ENCODE results near the gene LIFR. TPM values are rescaled to one million over a fixed set of nuclear protein-coding genes. Genes with fewer than 3 reads are reported as not detected.

LIFR gene
- total RNA-seq, 1 donor from 2014 or later = 8.9 TPM

DNA sequence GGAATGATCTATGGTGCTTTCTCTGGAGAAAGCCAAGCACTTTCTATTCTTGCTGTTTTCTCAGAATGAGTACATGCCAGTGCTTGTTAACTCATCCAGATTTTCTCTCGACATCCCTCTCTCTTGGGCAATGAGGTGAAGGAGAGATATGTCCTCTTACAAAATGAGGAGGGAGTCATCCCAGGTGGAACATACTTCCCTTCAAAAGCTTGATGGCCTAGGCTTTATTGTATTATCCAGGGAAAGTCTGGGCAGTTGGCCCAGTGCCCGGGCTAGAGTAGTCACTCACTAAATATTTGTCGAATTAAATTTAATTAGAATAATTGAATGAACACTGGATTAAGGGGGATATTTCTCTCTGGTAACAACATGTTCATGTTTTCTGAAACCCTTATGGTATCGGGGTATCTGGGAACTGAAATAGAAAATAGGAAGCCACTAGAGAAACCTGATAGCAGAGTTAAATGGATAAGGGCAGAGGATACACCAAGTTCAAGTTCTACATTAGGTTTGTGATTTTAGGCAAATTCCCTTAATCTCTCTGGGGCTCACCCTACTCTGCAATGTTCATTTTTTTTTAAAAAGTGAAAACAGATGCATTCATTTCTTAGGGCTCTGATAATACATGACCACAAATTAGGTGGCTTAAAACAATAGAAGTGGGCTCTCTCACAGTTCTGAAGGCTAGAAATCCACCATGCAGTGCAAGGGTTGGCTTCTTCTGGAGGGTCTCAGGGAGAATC lies 99.6 kb downstream of the LIFR start:
- H3K27ac Mint-ChIP-seq (ENCODE audit: unreplicated experiment) = no peak overlapping the region

GRCh38 chr5:38455796-38456330 lies 100.6 kb downstream of the LIFR start:
- TF ChIP-seq, protein P1, sequence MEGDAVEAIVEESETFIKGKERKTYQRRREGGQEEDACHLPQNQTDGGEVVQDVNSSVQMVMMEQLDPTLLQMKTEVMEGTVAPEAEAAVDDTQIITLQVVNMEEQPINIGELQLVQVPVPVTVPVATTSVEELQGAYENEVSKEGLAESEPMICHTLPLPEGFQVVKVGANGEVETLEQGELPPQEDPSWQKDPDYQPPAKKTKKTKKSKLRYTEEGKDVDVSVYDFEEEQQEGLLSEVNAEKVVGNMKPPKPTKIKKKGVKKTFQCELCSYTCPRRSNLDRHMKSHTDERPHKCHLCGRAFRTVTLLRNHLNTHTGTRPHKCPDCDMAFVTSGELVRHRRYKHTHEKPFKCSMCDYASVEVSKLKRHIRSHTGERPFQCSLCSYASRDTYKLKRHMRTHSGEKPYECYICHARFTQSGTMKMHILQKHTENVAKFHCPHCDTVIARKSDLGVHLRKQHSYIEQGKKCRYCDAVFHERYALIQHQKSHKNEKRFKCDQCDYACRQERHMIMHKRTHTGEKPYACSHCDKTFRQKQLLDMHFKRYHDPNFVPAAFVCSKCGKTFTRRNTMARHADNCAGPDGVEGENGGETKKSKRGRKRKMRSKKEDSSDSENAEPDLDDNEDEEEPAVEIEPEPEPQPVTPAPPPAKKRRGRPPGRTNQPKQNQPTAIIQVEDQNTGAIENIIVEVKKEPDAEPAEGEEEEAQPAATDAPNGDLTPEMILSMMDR (IDR thresholded peaks at IDR 0.05) = no peak
- H3K4me1 Mint-ChIP-seq (ENCODE audit: unreplicated experiment) = no peaks in the 10 kb centered on the region
- no peak overlapping the region for H3K4me3 Mint-ChIP-seq (ENCODE audit: unreplicated experiment)

More for the DNA sequence above, 99.6 kb downstream of the LIFR start:
- Mint-ChIP-seq H3K4me1 (ENCODE audit: unreplicated experiment) (no peaks in the 10 kb centered on the region), H3K9me3 (ENCODE audit: unreplicated experiment) (no peaks in the 10 kb centered on the region), H3K36me3 (ENCODE audit: unreplicated experiment) (no peaks in the 10 kb centered on the region), H3K4me3 (ENCODE audit: unreplicated experiment) (no peak overlapping the region), H3K27me3 (ENCODE audit: unreplicated experiment) (peaks cover 2% of the 10 kb centered on the region)
- no peak for DNase-seq (ENCODE audit: extremely low spot score, unreplicated experiment)
- TF ChIP-seq, protein P1 (IDR thresholded peaks at IDR 0.05) = no peak

GRCh38 chr5:38453921-38454320 lies 102.5 kb downstream of the LIFR start:
- H3K9me3 Mint-ChIP-seq (ENCODE audit: unreplicated experiment) = no peaks in the 10 kb centered on the region

More at GRCh38 chr5:38455796-38456330, 100.6 kb downstream of the LIFR start:
- DNase-seq (ENCODE audit: extremely low spot score, unreplicated experiment) = no peak
- Mint-ChIP-seq H3K27ac (ENCODE audit: unreplicated experiment) (no peak overlapping the region), H3K9me3 (ENCODE audit: unreplicated experiment) (no peaks in the 10 kb centered on the region), H3K27me3 (ENCODE audit: unreplicated experiment) (peaks cover 2% of the 10 kb centered on the region), H3K36me3 (ENCODE audit: unreplicated experiment) (no peaks in the 10 kb centered on the region)

DNA sequence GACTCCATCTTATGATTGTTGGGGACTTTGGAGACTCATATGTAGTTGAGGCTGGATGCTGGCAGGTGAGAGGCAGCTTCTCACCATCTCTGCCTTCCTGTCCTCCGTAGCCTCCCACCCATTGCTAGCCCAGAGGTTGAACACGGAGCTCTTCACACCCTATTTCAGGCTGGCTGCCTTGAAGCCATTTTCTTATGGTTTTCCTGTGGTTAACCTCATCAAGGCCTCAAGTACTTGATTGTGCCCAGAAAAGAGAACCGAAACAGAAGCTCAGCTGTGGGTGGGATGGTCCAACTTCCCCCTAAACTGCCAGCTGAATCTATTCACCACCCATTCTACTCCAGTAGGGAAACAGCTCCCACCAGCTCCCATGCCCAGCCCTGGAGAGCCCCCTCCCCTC lies 102.9 kb downstream of the LIFR start:
- peaks cover 3% of the 10 kb centered on the region for H3K4me1 Mint-ChIP-seq (ENCODE audit: unreplicated experiment)
- H3K9me3 Mint-ChIP-seq (ENCODE audit: unreplicated experiment) = no peaks in the 10 kb centered on the region
- no peaks in the 10 kb centered on the region for H3K36me3 Mint-ChIP-seq (ENCODE audit: unreplicated experiment)
- H3K27ac Mint-ChIP-seq (ENCODE audit: unreplicated experiment) = no peak overlapping the region
- peaks cover 2% of the 10 kb centered on the region for H3K27me3 Mint-ChIP-seq (ENCODE audit: unreplicated experiment)
- DNase-seq (ENCODE audit: extremely low spot score, unreplicated experiment) = peak; percentile 40
- H3K4me3 Mint-ChIP-seq (ENCODE audit: unreplicated experiment) = no peak overlapping the region
- TF ChIP-seq, protein P1 (IDR thresholded peaks at IDR 0.05) = no peak

More at GRCh38 chr5:38453921-38454320, 102.5 kb downstream of the LIFR start:
- Mint-ChIP-seq H3K4me1 (ENCODE audit: unreplicated experiment) (peaks cover 2% of the 10 kb centered on the region), H3K36me3 (ENCODE audit: unreplicated experiment) (no peaks in the 10 kb centered on the region), H3K27ac (ENCODE audit: unreplicated experiment) (no peak overlapping the region), H3K27me3 (ENCODE audit: unreplicated experiment) (peaks cover 2% of the 10 kb centered on the region), H3K4me3 (ENCODE audit: unreplicated experiment) (no peak overlapping the region)
- DNase-seq (ENCODE audit: extremely low spot score, unreplicated experiment) = peak; percentile 60
- TF ChIP-seq, protein P1 (IDR thresholded peaks at IDR 0.05) = no peak

DNA sequence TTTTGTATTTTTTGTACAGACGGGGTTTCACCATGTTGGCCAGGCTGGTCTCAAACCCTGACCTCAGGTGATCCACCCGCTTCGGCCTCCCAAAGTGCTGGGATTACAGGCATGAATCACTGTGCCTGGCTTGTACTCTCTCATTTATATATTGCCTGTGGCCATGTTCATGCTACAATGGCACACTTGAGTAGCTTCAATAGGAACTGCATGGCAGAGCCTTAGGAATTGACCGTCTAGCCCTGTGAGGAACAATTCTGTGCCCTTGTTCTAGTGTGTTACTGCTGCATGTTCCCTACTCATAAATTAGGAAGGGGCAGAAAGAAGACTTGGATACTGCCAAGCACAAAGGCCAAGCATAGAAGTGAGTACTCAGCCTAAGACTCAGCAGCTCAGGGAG lies 104.2 kb downstream of the LIFR start:
- peaks cover 5% of the 10 kb centered on the region for H3K4me1 Mint-ChIP-seq (ENCODE audit: unreplicated experiment)
- no peak for DNase-seq (ENCODE audit: extremely low spot score, unreplicated experiment)
- no peaks in the 10 kb centered on the region for H3K9me3 Mint-ChIP-seq (ENCODE audit: unreplicated experiment)
- H3K4me3 Mint-ChIP-seq (ENCODE audit: unreplicated experiment) = no peak overlapping the region
- no peak overlapping the region for H3K27ac Mint-ChIP-seq (ENCODE audit: unreplicated experiment)
- H3K36me3 Mint-ChIP-seq (ENCODE audit: unreplicated experiment) = no peaks in the 10 kb centered on the region
- TF ChIP-seq, protein P1 (IDR thresholded peaks at IDR 0.05) = no peak
- H3K27me3 Mint-ChIP-seq (ENCODE audit: unreplicated experiment) = no peaks in the 10 kb centered on the region
